GM12878 (cell line): ENCODE data around the gene MACF1. TPM values are rescaled to one million over a fixed set of nuclear protein-coding genes. Genes with fewer than 3 reads are reported as not detected.

Source experiments
- ATAC-seq: fragments of 200-7000 bp; cut with Tn5 transposase; 3 replicates; pipeline ENCODE4 v1.9.1; 2020; ENCODE audit warnings: mild to moderate bottlenecking, moderate library complexity
- BruUV-seq: library from RNA; stranded (reverse); fragments of 400-500 nt; replicated peaks from 2 replicates; lab custom pipeline; 2021; lab: Mats Ljungman, UMichigan
- CTCF ChIA-PET: fragments of 300-600 bp; sonication (Branson Sonifier 250); formaldehyde crosslinking; extraction: SDS; loops from one replicate; lab custom pipeline; 2021; ENCODE audit warnings: inconsistent platforms; lab: Yijun Ruan, JAX
- POLR2A ChIA-PET: fragments of 350-600 bp; formaldehyde crosslinking; extraction: SDS; loops from one replicate; lab custom pipeline; 2021; ENCODE audit warnings: inconsistent platforms; lab: Charles Lee
- RAD21 ChIA-PET: fragments of 300-600 bp; sonication (Branson Sonifier 250); formaldehyde crosslinking; loops from one replicate; lab custom pipeline; 2023; ENCODE audit warnings: antibody characterized with exemption; ENCODE audit not compliant: unreplicated experiment; lab: Charles Lee
- SMC1A ChIA-PET: fragments of 300-600 bp; sonication (Branson Sonifier 250); formaldehyde crosslinking; loops from one replicate; lab custom pipeline; 2023; ENCODE audit not compliant: unreplicated experiment, uncharacterized antibody; lab: Charles Lee
- DNase-seq: peaks from one replicate; pipeline ENCODE4 v3.0.0-alpha.2; 2011; ENCODE audit warnings: low read depth, low spot score
- FAIRE-seq: peaks from 3 replicates; lab custom pipeline; 2011; peaks lifted over from hg19 to GRCh38; lab: Jason Lieb, UNC
- H2AFZ ChIP-seq: 2 replicates; pipeline ENCODE4 v1.6.0; 2011; ENCODE audit warnings: low read depth, low read length, control low read depth; ENCODE audit not compliant: control insufficient read depth
- H3K27ac ChIP-seq: 2 replicates; pipeline ENCODE4 v1.5.1; 2011; ENCODE audit warnings: control low read depth; ENCODE audit not compliant: control insufficient read depth, insufficient read depth
- H3K27me3 ChIP-seq, 2 experiments: replicated peaks in 1 of 2; 2 replicates each; pipeline versions ENCODE4 v1.6.0 to v1.6.1; 2011; ENCODE audit warnings: low read length in 1 of 2; ENCODE audit not compliant: control insufficient read depth in 2 of 2, insufficient read depth in 2 of 2
- H3K36me3 ChIP-seq, 2 experiments: 2 replicates each; pipeline ENCODE4 v1.5.1; 2011; ENCODE audit warnings: low read length in 1 of 2; ENCODE audit not compliant: control insufficient read depth in 2 of 2, insufficient read depth in 2 of 2
- H3K4me1 ChIP-seq: 2 replicates; pipeline ENCODE4 v1.6.1; 2011; ENCODE audit warnings: mild to moderate bottlenecking, low read length, moderate library complexity, mixed read lengths; ENCODE audit not compliant: control insufficient read depth, insufficient read depth
- H3K4me2 ChIP-seq: 2 replicates; pipeline ENCODE4 v1.6.0; 2011; ENCODE audit warnings: control low read depth; ENCODE audit not compliant: control insufficient read depth, insufficient read depth
- H3K4me3 ChIP-seq: fragments of 200-600 bp; sonication (generic); 2 replicates; pipeline ENCODE4 v1.5.1; 2016
- H3K79me2 ChIP-seq: 2 replicates; pipeline ENCODE4 v1.6.0; 2011; ENCODE audit warnings: low read length; ENCODE audit not compliant: control insufficient read depth, insufficient read depth
- H3K9ac ChIP-seq: 2 replicates; pipeline ENCODE4 v1.8.0; 2011; ENCODE audit warnings: low read length, control low read depth, mixed read lengths; ENCODE audit not compliant: control insufficient read depth, insufficient read depth
- H3K9me3 ChIP-seq: replicated peaks from 3 replicates; pipeline ENCODE4 v1.5.1; 2011; ENCODE audit warnings: mild to moderate bottlenecking, low read length; ENCODE audit not compliant: control insufficient read depth, insufficient read depth
- H4K20me1 ChIP-seq: 2 replicates; pipeline ENCODE4 v1.6.0; 2011; ENCODE audit not compliant: control insufficient read depth, insufficient read depth
- CREB1 ChIP-seq: IDR thresholded peaks from 2 replicates; pipeline ENCODE4 v1.6.1; 2012; ENCODE audit warnings: low read depth, mild to moderate bottlenecking, inconsistent platforms
- IRF5 ChIP-seq: fragments of 450-650 bp; IDR thresholded peaks from 2 replicates; pipeline ENCODE4 v1.6.1; 2017; ENCODE audit warnings: borderline replicate concordance
- NR2C1 ChIP-seq: fragments of 450-650 bp; IDR thresholded peaks from 2 replicates; pipeline ENCODE4 v1.6.1; 2017; ENCODE audit warnings: antibody characterized with exemption, mild to moderate bottlenecking, moderate library complexity
- RCOR1 ChIP-seq: conservative IDR thresholded peaks from 2 replicates; pipeline ENCODE4 v1.6.1; 2012; ENCODE audit warnings: low read depth, low read length, improper control_type of control experiment
- TCF3 ChIP-seq: IDR thresholded peaks from 2 replicates; pipeline ENCODE4 v1.6.1; 2012; ENCODE audit warnings: low read depth, mild to moderate bottlenecking, low read length, borderline replicate concordance; ENCODE audit not compliant: insufficient read depth
- WGBS: methylation state at CpG from one replicate; pipeline ENCODE4 v1.1.6; 2016; ENCODE audit warnings: low lambda C conversion rate; ENCODE audit not compliant: insufficient replicate concordance, insufficient coverage; ENCODE audit errors: missing lambda C conversion rate; 5-methylcytosine and 5-hydroxymethylcytosine counted together
- in situ Hi-C: fragments of 300-500 bp; cut with MboI; formaldehyde crosslinking; loops from 9 replicates; pipeline ENCODE4 v1.14.3; 2018; ENCODE audit warnings: mixed read lengths
- intact Hi-C: fragments of 100-400 bp; cut with micrococcal nuclease; formaldehyde crosslinking; loops from one replicate; pipeline ENCODE4 v1.14.2; 2022; ENCODE audit not compliant: unreplicated experiment
- polyA plus RNA-seq, 11 experiments: library from polyadenylated mRNA; depleted of rRNA in 4 of 11; unstranded in 6 of 11; stranded (reverse) in 5 of 11; fragments of >200 nt; fragmentation: Nextera tagmentation in 4 of 11; fragmentation: Illumina TruSeq in 1 of 11; extraction: Ambion mirVana in 4 of 11; extraction: Trizol in 1 of 11; gene quantifications; 1 replicate in 1 of 11; 2 replicates in 10 of 11; pipeline versions ENCODE4 v1.2.1 to v1.2.3, GENCODE V29; 2011 to 2016; ENCODE audit warnings: inconsistent platforms in 2 of 11, missing spikeins in 2 of 11, low read depth in 1 of 11
- total RNA-seq, 4 experiments: library from RNA; depleted of rRNA in 3 of 4; stranded (reverse); fragments of >200 nt in 3 of 4; fragmentation: Illumina TruSeq in 1 of 4; extraction: Trizol in 1 of 4; gene quantifications; 2 replicates each; pipeline versions ENCODE4 v1.2.1 to v1.2.3, GENCODE V29; 2013 to 2021

Gene MACF1
- total and polyA plus RNA-seq, 10 of the 15 experiments (the other 5 are each of a cell fraction or from before 2014, with no cell fraction given), result 15.5 to 201 (median 76.9) TPM

GRCh38 chr1:39194398-39195051 lies 10.0 kb upstream of the MACF1 start:
- in situ Hi-C loops, result no loop called here
- no TSS peak for BruUV-seq

More at GRCh38 chr1:39194398-39195051, 10.0 kb upstream of the MACF1 start:
- TF ChIP-seq CREB1 (no peak), NR2C1 (no peak), IRF5 (no peak), RCOR1 (no peak), TCF3 (no peak)
- no peak for DNase-seq
- Histone ChIP-seq H3K4me1 (peaks cover 57% of the 10 kb centered on the region), H2AFZ (no peak overlapping the region), H3K36me3 (no peaks in the 10 kb centered on the region), H3K27ac (peak overlapping the region; percentile 62), H3K27me3 (no peaks in the 10 kb centered on the region), H3K4me2 (no peak overlapping the region), H4K20me1 (no peaks in the 10 kb centered on the region), H3K9ac (no peak overlapping the region), H3K79me2 (peaks cover 70% of the 10 kb centered on the region), H3K4me3 (no peak overlapping the region), H3K9me3 (no peaks in the 10 kb centered on the region)
- WGBS, result 80% methylated on average over 5 of the region's 8 CpGs
- RAD21 ChIA-PET, result interaction anchor here (0.7 to 12.8 kb wide), 13 partner anchors 9 to 478 kb away, joined by 3 to 393 read pairs (median 19); partner anchors contain the start of gene MACF1
- SMC1A ChIA-PET, result interaction anchor here (0.6 to 12.1 kb wide), 19 partner anchors 10 to 766 kb away, joined by 3 to 655 read pairs (median 23); partner anchors contain the start of gene MACF1
- intact Hi-C loops, result no loop called here
- ATAC-seq, result no peak
- FAIRE-seq, result no peak
- POLR2A ChIA-PET, result interaction anchor here (0.6 to 5.8 kb wide), 11 partner anchors 10 to 102 kb away, joined by 3 to 52 read pairs (median 7); partner anchors contain the start of gene MACF1
- CTCF ChIA-PET, result interaction anchor here (0.8 to 14.8 kb wide), 18 partner anchors 11 to 464 kb away, joined by 3 to 918 read pairs (median 46); partner anchors contain the start of gene MACF1
